PFSK-1 (cell line): ENCODE data around the gene CXCL14.

ENCODE experiments used
- FOXP2 ChIP-seq: optimal IDR thresholded peaks from 2 replicates; pipeline ENCODE3; 2011; ENCODE audit warnings: borderline replicate concordance, control low read depth, inconsistent platforms; ENCODE audit not compliant: insufficient read depth; ENCODE audit errors: extremely low read length, extremely low read depth
- POLR2AphosphoS5 ChIP-seq: IDR thresholded peaks from 2 replicates; pipeline ENCODE4 v1.6.1; 2012; ENCODE audit warnings: low read depth, mild to moderate bottlenecking, control low read depth, low read length, moderate library complexity
- REST ChIP-seq, 2 experiments: IDR thresholded peaks; 2 replicates each; pipeline versions ENCODE4 v1.6.1 to v1.8.0; 2011 to 2012; ENCODE audit warnings: low read depth in 2 of 2, low read length in 2 of 2, control low read depth in 1 of 2, inconsistent platforms in 1 of 2, mild to moderate bottlenecking in 1 of 2, moderate library complexity in 1 of 2; ENCODE audit not compliant: insufficient read depth in 1 of 2
- SIN3A ChIP-seq: IDR thresholded peaks from 2 replicates; pipeline ENCODE4 v1.6.1; 2012; ENCODE audit warnings: mild to moderate bottlenecking, low read length, moderate library complexity, borderline replicate concordance; ENCODE audit not compliant: insufficient read depth
- TAF1 ChIP-seq: IDR thresholded peaks from 2 replicates; pipeline ENCODE4 v1.6.1; 2012; ENCODE audit warnings: low read length, control low read depth, borderline replicate concordance; ENCODE audit not compliant: insufficient read depth

The CXCL14 gene

GRCh38 chr5:135582099-135582781, 3.4 kb upstream of the CXCL14 start:
- TF ChIP-seq SIN3A (no peak), POLR2AphosphoS5 (no peak), FOXP2 (no peak), TAF1 (no peak), REST (IDR thresholded peaks at IDR 0.05; ENCODE audit: insufficient read depth in 1 of 2, low read depth in 2 of 2, low read length in 2 of 2) (no peak)

GRCh38 chr5:135578305-135578684, 496 bp downstream of the CXCL14 start:
- TF ChIP-seq FOXP2: no peak
- no peak for TF ChIP-seq TAF1
- no peak for TF ChIP-seq SIN3A
- no peak for TF ChIP-seq REST (IDR thresholded peaks at IDR 0.05; ENCODE audit: insufficient read depth in 1 of 2, low read depth in 2 of 2, low read length in 2 of 2)
- no peak for TF ChIP-seq POLR2AphosphoS5

GRCh38 chr5:135577421-135577820, 1.4 kb downstream of the CXCL14 start:
- TF ChIP-seq SIN3A: no peak
- no peak for TF ChIP-seq TAF1
- no peak for TF ChIP-seq REST (IDR thresholded peaks at IDR 0.05; ENCODE audit: insufficient read depth in 1 of 2, low read depth in 2 of 2, low read length in 2 of 2)
- no peak for TF ChIP-seq POLR2AphosphoS5
- no peak for TF ChIP-seq FOXP2

GRCh38 chr5:135576075-135576599, 2.7 kb downstream of the CXCL14 start:
- TF ChIP-seq FOXP2: no peak
- TF ChIP-seq SIN3A: no peak
- TF ChIP-seq POLR2AphosphoS5: no peak
- TF ChIP-seq TAF1: no peak
- TF ChIP-seq REST (IDR thresholded peaks at IDR 0.05; ENCODE audit: insufficient read depth in 1 of 2, low read depth in 2 of 2, low read length in 2 of 2): no peak

- TF ChIP-seq SIN3A (no peak), FOXP2 (no peak), TAF1 (no peak), REST (IDR thresholded peaks at IDR 0.05; ENCODE audit: insufficient read depth in 1 of 2, low read depth in 2 of 2, low read length in 2 of 2) (no peak), POLR2AphosphoS5 (no peak)
These were observed 4.3 kb downstream of the CXCL14 start for GRCh38 chr5:135574493-135574892.
